Endothelial cell of umbilical vein (primary cell): ENCODE measurements around the gene SMARCC2. TPM values are rescaled to one million over a fixed set of nuclear protein-coding genes. Genes with fewer than 3 reads are reported as not detected.
A peak's percentile ranks its signal among the peaks of the same experiment; 100 is the strongest.

Experiments used
- Bru-seq: library from RNA; stranded (reverse); fragments of 400-500 nt; gene quantifications from one replicate; lab custom pipeline; 2021; lab: Mats Ljungman, UMichigan
- BruChase-seq, 2 experiments: library from RNA; stranded (reverse); fragments of 400-500 nt; gene quantifications; one replicate each; lab custom pipeline; 2021; lab: Mats Ljungman, UMichigan
- BruUV-seq: library from RNA; stranded (reverse); fragments of 400-500 nt; replicated peaks from 2 replicates; lab custom pipeline; 2021; lab: Mats Ljungman, UMichigan
- CTCF ChIA-PET: fragments of 300-600, 350-600 bp; sonication (Branson Sonifier 250); formaldehyde crosslinking; loops from one replicate; lab custom pipeline; 2021; ENCODE audit warnings: antibody characterized with exemption, inconsistent platforms; lab: Charles Lee
- POLR2A ChIA-PET: fragments of 300-600, 350-600 bp; sonication (Branson Sonifier 250); formaldehyde crosslinking; loops from one replicate; lab custom pipeline; 2021; ENCODE audit warnings: antibody characterized with exemption, inconsistent platforms; lab: Charles Lee
- DNase-seq: peaks from one replicate; pipeline ENCODE4 v3.0.0-alpha.2; 2011; ENCODE audit warnings: low read depth, low spot score
- FAIRE-seq: peaks from 2 replicates; lab custom pipeline; 2011; peaks lifted over from hg19 to GRCh38; lab: Jason Lieb, UNC
- H2AFZ ChIP-seq: 2 replicates; pipeline ENCODE4 v1.6.0; 2012; ENCODE audit warnings: low read depth, low read length, control low read depth, inconsistent platforms
- H3K27ac ChIP-seq: 2 replicates; pipeline ENCODE4 v1.5.1; 2011; ENCODE audit warnings: low read depth, mild to moderate bottlenecking, control low read depth, low read length, moderate library complexity; ENCODE audit not compliant: insufficient read depth
- H3K27me3 ChIP-seq, 2 experiments: 2 replicates each; pipeline versions ENCODE4 v1.6.0 to v1.6.1; 2011; ENCODE audit warnings: low read length in 2 of 2, mixed read lengths in 1 of 2; ENCODE audit not compliant: control insufficient read depth in 2 of 2, insufficient read depth in 2 of 2
- H3K36me3 ChIP-seq, 2 experiments: 2 replicates in 1 of 2; 3 replicates in 1 of 2; pipeline ENCODE4 v1.5.1; 2011; ENCODE audit warnings: low read length in 2 of 2, mild to moderate bottlenecking in 1 of 2, moderate library complexity in 1 of 2; ENCODE audit not compliant: control insufficient read depth in 2 of 2, insufficient read depth in 2 of 2; ENCODE audit errors: extremely low read depth in 1 of 2
- H3K4me1 ChIP-seq: 3 replicates; pipeline ENCODE4 v1.5.1; 2011; ENCODE audit warnings: mild to moderate bottlenecking, low read length; ENCODE audit not compliant: control insufficient read depth, insufficient read depth; ENCODE audit errors: extremely low read depth
- H3K4me2 ChIP-seq: 2 replicates; pipeline ENCODE4 v1.6.1; 2011; ENCODE audit warnings: low read length, control low read depth, mixed read lengths; ENCODE audit not compliant: insufficient read depth
- H3K4me3 ChIP-seq, 3 experiments: fragments of 200-600 bp in 1 of 3; sonication (generic), shearing (Covaris generic) in 1 of 3; replicated peaks in 1 of 3; 2 replicates each; pipeline ENCODE4 v1.5.1; 2011 to 2016; ENCODE audit warnings: control low read depth in 3 of 3, low read length in 3 of 3, mild to moderate bottlenecking in 2 of 3, inconsistent platforms in 1 of 3, low read depth in 1 of 3, moderate library complexity in 1 of 3; ENCODE audit not compliant: insufficient read depth in 1 of 3
- H3K79me2 ChIP-seq: 2 replicates; pipeline ENCODE4 v1.6.0; 2012; ENCODE audit warnings: low read length, inconsistent platforms; ENCODE audit not compliant: control insufficient read depth, insufficient read depth
- H3K9ac ChIP-seq: replicated peaks from 2 replicates; pipeline ENCODE3; 2011; ENCODE audit warnings: low read length, control low read depth; ENCODE audit not compliant: insufficient read depth; ENCODE audit errors: extremely low read depth
- H3K9me1 ChIP-seq: replicated peaks from 3 replicates; pipeline ENCODE4 v1.6.0; 2011; ENCODE audit warnings: mild to moderate bottlenecking, low read length; ENCODE audit not compliant: control insufficient read depth, insufficient read depth; ENCODE audit errors: extremely low read depth
- H3K9me3 ChIP-seq: replicated peaks from 2 replicates; pipeline ENCODE4 v1.5.1; 2012; ENCODE audit warnings: low read length, inconsistent platforms; ENCODE audit not compliant: control insufficient read depth, insufficient read depth
- H4K20me1 ChIP-seq: replicated peaks from 2 replicates; pipeline ENCODE3; 2011; ENCODE audit warnings: mild to moderate bottlenecking, low read length; ENCODE audit not compliant: control insufficient read depth, insufficient read depth; ENCODE audit errors: extremely low read depth
- EZH2 ChIP-seq: IDR thresholded peaks from 2 replicates; pipeline ENCODE4 v1.6.1; 2012; ENCODE audit warnings: borderline replicate concordance, low read depth, mild to moderate bottlenecking, moderate library complexity, low read length, inconsistent platforms; ENCODE audit not compliant: severe bottlenecking
- FOS ChIP-seq: IDR thresholded peaks from 2 replicates; pipeline ENCODE4 v1.6.1; 2011; ENCODE audit warnings: mild to moderate bottlenecking, low read length, moderate library complexity, borderline replicate concordance; ENCODE audit not compliant: insufficient read depth
- GATA2 ChIP-seq: IDR thresholded peaks from 2 replicates; pipeline ENCODE4 v1.7.0; 2011; ENCODE audit warnings: low read depth, mild to moderate bottlenecking, moderate library complexity, mixed read lengths, low read length; ENCODE audit not compliant: insufficient read length, insufficient read depth
- JUN ChIP-seq: IDR thresholded peaks from 2 replicates; pipeline ENCODE4 v1.6.1; 2011; ENCODE audit warnings: borderline replicate concordance, low read depth; ENCODE audit not compliant: insufficient read length, insufficient read depth
- MAX ChIP-seq: IDR thresholded peaks from 2 replicates; pipeline ENCODE4 v1.6.1; 2011; ENCODE audit not compliant: insufficient read depth, insufficient read length
- MYC ChIP-seq: IDR thresholded peaks from one replicate; pipeline ENCODE4 v1.6.1; 2011; ENCODE audit warnings: mild to moderate bottlenecking, low read depth, low read length
- POLR2A ChIP-seq: IDR thresholded peaks from 2 replicates; pipeline ENCODE4 v1.6.1; 2012; ENCODE audit warnings: low read depth, mild to moderate bottlenecking, control low read depth, low read length
- POLR2AphosphoS5 ChIP-seq: IDR thresholded peaks from 2 replicates; pipeline ENCODE4 v1.6.1; 2012; ENCODE audit warnings: low read depth, mild to moderate bottlenecking, control low read depth, low read length, moderate library complexity; ENCODE audit not compliant: insufficient read depth
- dilution Hi-C: fragments of 300-500 bp; cut with MboI; formaldehyde crosslinking; loops from one replicate; pipeline ENCODE4 v1.15.0; 2019; ENCODE audit warnings: low sequenced_read_pairs; ENCODE audit not compliant: extremely low pct_ligation_motif_present
- intact Hi-C: fragments of 100-400 bp; cut with micrococcal nuclease; formaldehyde crosslinking; loops from one replicate; pipeline ENCODE4 v1.10.0; 2022
- long read RNA-seq: library from polyadenylated mRNA; stranded (forward); transcript quantifications from one replicate; pipeline ENCODE4 v2.0.0, GENCODE V29; 2021
- polyA minus RNA-seq, 3 experiments: library from RNA; depleted of rRNA, polyadenylated mRNA; stranded (reverse); fragments of >200 nt; gene quantifications; 1 replicate in 1 of 3; 2 replicates in 2 of 3; pipeline ENCODE4 v1.2.3, GENCODE V29; 2011
- polyA plus RNA-seq, 4 experiments: library from polyadenylated mRNA; depleted of rRNA in 3 of 4; stranded (reverse) in 3 of 4; unstranded in 1 of 4; fragments of >200 nt; gene quantifications; 2 replicates each; pipeline versions ENCODE4 v1.2.1 to v1.2.3, GENCODE V29; 2011 to 2012; ENCODE audit warnings: missing spikeins in 1 of 4
- total RNA-seq: library from RNA; stranded (reverse); gene quantifications from 2 replicates; pipeline ENCODE4 v1.2.3, GENCODE V29; 2021
- TF ChIP-seq, protein P1 (sequence below), 2 donors: IDR thresholded peaks; 1 replicate in 1 of 2; 2 replicates in 1 of 2; pipeline ENCODE4 v1.5.1; 2011; ENCODE audit warnings: low read length in 2 of 2, mild to moderate bottlenecking in 2 of 2, moderate library complexity in 2 of 2, control low read depth in 1 of 2, inconsistent platforms in 1 of 2, low read depth in 1 of 2; ENCODE audit not compliant: insufficient read depth in 1 of 2; ENCODE audit errors: extremely low read depth in 1 of 2

The SMARCC2 gene
- total RNA-seq (117 and 121 TPM in 2 replicates), polyA plus RNA-seq (51.1 and 51.9 TPM in 2 replicates), polyA minus RNA-seq (152 and 159 TPM in 2 replicates), Bru-seq, nascent RNA (percentile 86 among the genes with signal in this experiment), BruChase-seq, experiment 1, labeled RNA remaining after a 6-hour chase (percentile 98 among the genes with signal in this experiment), BruChase-seq, experiment 2, labeled RNA remaining after a 2-hour chase (percentile 97 among the genes with signal in this experiment)
- polyA plus RNA-seq (2011; cell fraction: cytosol; rRNA removed) = 40.9 and 43.3 TPM in 2 replicates
- polyA plus RNA-seq (2011; cell fraction: nucleus; rRNA removed) = 286 and 302 TPM in 2 replicates
- polyA plus RNA-seq (2012) = 86.0 and 86.1 TPM in 2 replicates
- 42.2 TPM for polyA minus RNA-seq (2011; cell fraction: cytosol; rRNA and poly(A)+ RNA removed)
- polyA minus RNA-seq (2011; cell fraction: nucleus; rRNA and poly(A)+ RNA removed) = 150 and 170 TPM in 2 replicates
- long read RNA-seq, full-length matches to known transcripts = 16 of 154 reads
- long read RNA-seq, partial matches to known transcripts = 45 of 154 reads
- long read RNA-seq, other reads (novel, unspliced or antisense) = 93 of 154 reads

DNA sequence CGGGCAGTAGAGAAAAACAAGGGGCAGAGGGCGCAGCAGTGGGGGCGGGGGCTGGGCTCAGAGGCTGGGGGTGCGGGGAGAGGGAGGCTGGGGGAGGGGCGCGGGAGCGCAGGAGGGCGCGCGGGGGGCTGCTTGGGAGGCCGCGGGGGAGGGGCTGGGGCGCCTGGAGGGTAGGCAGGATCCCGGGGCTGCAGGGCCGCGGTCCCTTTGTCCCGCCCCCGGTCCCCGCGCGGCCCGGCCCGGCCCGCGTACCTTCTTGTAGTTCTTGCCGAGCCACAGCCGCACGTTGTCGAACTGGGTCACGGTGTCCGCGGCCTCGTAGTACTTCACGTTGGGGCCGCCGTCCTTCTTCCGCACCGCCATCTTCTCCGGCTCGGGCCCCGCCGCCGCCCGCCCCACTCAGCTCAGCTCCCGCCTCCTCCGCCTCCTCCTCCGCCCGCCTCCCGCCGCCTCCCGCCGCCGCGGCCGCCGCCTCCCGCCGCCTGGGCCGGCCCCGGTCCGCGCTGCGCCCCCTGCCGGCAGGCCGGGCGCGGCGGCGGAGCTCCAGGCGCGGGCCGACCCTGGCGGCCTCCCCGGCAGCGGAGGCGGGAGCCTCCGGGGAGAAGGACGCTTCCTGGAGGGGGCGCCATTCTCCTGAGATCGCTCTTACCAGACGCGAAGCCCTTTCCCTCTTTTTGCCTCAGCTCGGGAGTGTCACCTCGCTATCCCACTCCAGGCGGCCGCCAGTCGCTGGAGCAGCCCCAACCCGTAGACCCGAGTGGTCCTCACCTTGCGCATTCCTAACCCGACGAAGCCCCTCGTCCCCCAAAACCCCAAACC lies at the start of gene SMARCC2:
TSS of gene SMARCC2 (minus strand) at position 385 of the 819 bp plus-strand sequence. CDS start at position 363, 22 bp downstream.
- H3K36me3 ChIP-seq = peaks cover 5 to 9% of the 10 kb centered on the region in 2 experiments
- no peaks in the 10 kb centered on the region for H3K27me3 ChIP-seq
- dilution Hi-C loops = no loop called here
- ChIA-PET POLR2A (interaction anchor here (0.9 to 3.1 kb wide), 7 partner anchors 27 to 85 kb away, joined by 4 to 18 read pairs (median 4); partner anchors contain the start of genes ESYT1, PA2G4, RNF41 and RPL41), CTCF (interaction anchor here (0.6 to 4.4 kb wide), 53 partner anchors 9 to 472 kb away, joined by 3 to 236 read pairs (median 5); partner anchors contain the start of genes ANKRD52, CNPY2, COQ10A and ESYT1)
- no peaks in the 10 kb centered on the region for H4K20me1 ChIP-seq
- H3K79me2 ChIP-seq = peaks cover 33% of the 10 kb centered on the region
- H3K4me2 ChIP-seq = peak within 1 kb of the TSS; percentile 98
- peak within 1 kb of the TSS; percentile 24 for H3K27ac ChIP-seq
- BruUV-seq = no TSS peak
- peak within 1 kb of the TSS; percentile 70 to 95 (median 89) for H3K4me3 ChIP-seq
- TF ChIP-seq JUN (no peak), MYC (no peak), EZH2 (no peak), GATA2 (no peak), FOS (no peak), POLR2AphosphoS5 (peak; percentile 15), MAX (no peak), POLR2A (peak; percentile 41)
- TF ChIP-seq, protein P1, sequence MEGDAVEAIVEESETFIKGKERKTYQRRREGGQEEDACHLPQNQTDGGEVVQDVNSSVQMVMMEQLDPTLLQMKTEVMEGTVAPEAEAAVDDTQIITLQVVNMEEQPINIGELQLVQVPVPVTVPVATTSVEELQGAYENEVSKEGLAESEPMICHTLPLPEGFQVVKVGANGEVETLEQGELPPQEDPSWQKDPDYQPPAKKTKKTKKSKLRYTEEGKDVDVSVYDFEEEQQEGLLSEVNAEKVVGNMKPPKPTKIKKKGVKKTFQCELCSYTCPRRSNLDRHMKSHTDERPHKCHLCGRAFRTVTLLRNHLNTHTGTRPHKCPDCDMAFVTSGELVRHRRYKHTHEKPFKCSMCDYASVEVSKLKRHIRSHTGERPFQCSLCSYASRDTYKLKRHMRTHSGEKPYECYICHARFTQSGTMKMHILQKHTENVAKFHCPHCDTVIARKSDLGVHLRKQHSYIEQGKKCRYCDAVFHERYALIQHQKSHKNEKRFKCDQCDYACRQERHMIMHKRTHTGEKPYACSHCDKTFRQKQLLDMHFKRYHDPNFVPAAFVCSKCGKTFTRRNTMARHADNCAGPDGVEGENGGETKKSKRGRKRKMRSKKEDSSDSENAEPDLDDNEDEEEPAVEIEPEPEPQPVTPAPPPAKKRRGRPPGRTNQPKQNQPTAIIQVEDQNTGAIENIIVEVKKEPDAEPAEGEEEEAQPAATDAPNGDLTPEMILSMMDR (IDR thresholded peaks at IDR 0.05; ENCODE audit: extremely low read depth in 1 of 2, insufficient read depth in 1 of 2, low read depth in 1 of 2, low read length in 2 of 2) = peak; percentile 75 to 82
- peaks cover 20% of the 10 kb centered on the region for H3K4me1 ChIP-seq
- H3K9me1 ChIP-seq = no peaks in the 10 kb centered on the region
- H3K9ac ChIP-seq = peak within 1 kb of the TSS; percentile 77
- FAIRE-seq (peak; percentile 73), DNase-seq (peak; percentile 88)
- no peaks in the 10 kb centered on the region for H3K9me3 ChIP-seq
- intact Hi-C loops = loop anchor here (1.0 to 2.0 kb wide), 5 partner anchors 32 to 451 kb away; no protein-coding TSS in a partner anchor
- peak within 1 kb of the TSS; percentile 88 for H2AFZ ChIP-seq
